Measurements from ENCODE around the gene PAK1IP1. TPM values are rescaled to one million over a fixed set of nuclear protein-coding genes. Genes with fewer than 3 reads are reported as not detected.

Gene PAK1IP1
- total and polyA plus RNA-seq, 10 of the 15 experiments (the other 5 are each of a cell fraction or from before 2014, with no cell fraction given): 26.0 to 98.5 (median 47.8) TPM

DNA sequence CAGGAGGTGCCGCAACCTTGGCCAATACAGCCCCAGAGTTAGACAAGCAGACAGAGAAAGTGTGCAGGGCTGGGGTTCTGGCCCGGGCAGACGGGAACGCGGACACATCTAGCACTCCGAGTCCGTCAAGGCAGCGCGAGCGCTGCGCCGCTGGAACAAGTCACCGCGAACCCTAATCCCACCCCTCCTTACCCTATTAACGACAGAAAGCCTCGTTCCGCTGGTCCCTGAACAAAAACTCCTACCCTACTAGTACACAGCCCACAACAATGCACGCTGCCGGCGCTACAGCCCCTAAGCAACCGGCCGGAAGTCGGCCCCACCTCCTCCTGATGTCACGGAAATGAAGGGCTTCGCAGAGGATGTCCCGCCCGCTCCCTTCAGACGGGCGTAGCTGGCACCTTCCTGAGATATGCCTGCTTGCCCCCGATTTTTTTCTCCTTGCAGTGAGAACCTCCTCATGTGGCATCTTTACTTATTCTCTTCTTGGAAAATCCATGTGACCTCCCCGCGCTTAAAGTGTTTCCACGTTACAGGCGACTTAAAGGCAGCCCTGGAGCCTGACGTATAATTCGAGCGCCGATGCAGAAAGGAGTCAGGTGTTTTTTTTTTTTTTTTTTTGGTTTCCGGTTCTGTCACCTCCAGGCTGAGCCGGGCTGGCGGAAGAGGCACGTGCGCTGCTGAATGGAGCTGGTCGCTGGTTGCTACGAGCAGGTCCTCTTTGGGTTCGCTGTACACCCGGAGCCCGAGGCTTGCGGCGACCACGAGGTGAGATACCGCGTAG is at the start of gene PAK1IP1, which contains the start of gene C6orf52 (continued):
- peak; percentile 98 for TF ChIP-seq NKRF (conservative IDR thresholded peaks at IDR 0.05)
- no peak for TF ChIP-seq EZH2 (IDR thresholded peaks at IDR 0.05; ENCODE audit: borderline replicate concordance, control insufficient read depth, low read depth, low read length)
- no peak for TF ChIP-seq SUPT20H (IDR thresholded peaks at IDR 0.05; ENCODE audit: borderline replicate concordance, control insufficient read depth, low read depth, low read length)
- peak; percentile 50; the same call in 1 of the 2 replicates for TF ChIP-seq MTA2 (IDR thresholded peaks at IDR 0.05; ENCODE audit: low read depth)
- TF ChIP-seq ZNF384 (IDR thresholded peaks at IDR 0.05; ENCODE audit: borderline replicate concordance, low read depth, low read length): peak; percentile 100
- TF ChIP-seq RBBP5 (conservative IDR thresholded peaks at IDR 0.05): no peak
- no peak for TF ChIP-seq ZNF24 (IDR thresholded peaks at IDR 0.05)
- TF ChIP-seq, protein P1, sequence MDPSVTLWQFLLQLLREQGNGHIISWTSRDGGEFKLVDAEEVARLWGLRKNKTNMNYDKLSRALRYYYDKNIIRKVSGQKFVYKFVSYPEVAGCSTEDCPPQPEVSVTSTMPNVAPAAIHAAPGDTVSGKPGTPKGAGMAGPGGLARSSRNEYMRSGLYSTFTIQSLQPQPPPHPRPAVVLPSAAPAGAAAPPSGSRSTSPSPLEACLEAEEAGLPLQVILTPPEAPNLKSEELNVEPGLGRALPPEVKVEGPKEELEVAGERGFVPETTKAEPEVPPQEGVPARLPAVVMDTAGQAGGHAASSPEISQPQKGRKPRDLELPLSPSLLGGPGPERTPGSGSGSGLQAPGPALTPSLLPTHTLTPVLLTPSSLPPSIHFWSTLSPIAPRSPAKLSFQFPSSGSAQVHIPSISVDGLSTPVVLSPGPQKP (IDR thresholded peaks at IDR 0.05; ENCODE audit: low read depth, low read length): 0 out of 2 replicates have a peak, but pooled peaks have one; percentile 64
- peak; percentile 78 for TF ChIP-seq E4F1 (IDR thresholded peaks at IDR 0.05; ENCODE audit: borderline replicate concordance, partially characterized antibody)
- 0 out of 2 replicates have a peak, but pooled peaks have one; percentile 20 for TF ChIP-seq EED (IDR thresholded peaks at IDR 0.05; ENCODE audit: low read depth)
- TF ChIP-seq ZBED1 (IDR thresholded peaks at IDR 0.05; ENCODE audit: borderline replicate concordance): 0 out of 2 replicates have a peak, but pooled peaks have one; percentile 56
- no peak for TF ChIP-seq TCF7 (IDR thresholded peaks at IDR 0.05; ENCODE audit: borderline replicate concordance)
- peak; percentile 35; the same call in 1 of the 2 replicates for TF ChIP-seq JUNB (IDR thresholded peaks at IDR 0.05)
- no peak for TF ChIP-seq NRF1 (conservative IDR thresholded peaks at IDR 0.05; ENCODE audit: low read depth, low read length)
- peak; percentile 91 for TF ChIP-seq ATF7 (IDR thresholded peaks at IDR 0.05; ENCODE audit: low read depth)
- TF ChIP-seq SRF (IDR thresholded peaks at IDR 0.05; ENCODE audit: low read depth in 2 of 2, low read length in 2 of 2): peak in 1 of 2 experiments; percentile 80; a peak in 2 of 4 replicates
- no peak for TF ChIP-seq RAD21 (IDR thresholded peaks at IDR 0.05; ENCODE audit: insufficient read depth, low read depth, low read length)
- peak; percentile 65 for TF ChIP-seq USF2 (IDR thresholded peaks at IDR 0.05; ENCODE audit: borderline replicate concordance, low read depth, low read length)
- TF ChIP-seq HDAC6 (IDR thresholded peaks at IDR 0.05; ENCODE audit: unreplicated experiment): no peak
- 0 out of 2 replicates have a peak, but pooled peaks have one; percentile 13 for TF ChIP-seq BMI1 (IDR thresholded peaks at IDR 0.05; ENCODE audit: borderline replicate concordance)
- TF ChIP-seq RCOR1 (conservative IDR thresholded peaks at IDR 0.05; ENCODE audit: low read depth, low read length): no peak
- TF ChIP-seq ESRRA (IDR thresholded peaks at IDR 0.05; ENCODE audit: low read length): peak; percentile 55; the same call in 1 of the 2 replicates
- peak; percentile 82 for TF ChIP-seq HCFC1 (IDR thresholded peaks at IDR 0.05; ENCODE audit: low read length)
- TF ChIP-seq TARDBP (IDR thresholded peaks at IDR 0.05; ENCODE audit: borderline replicate concordance): peak; percentile 21; the same call in 1 of the 2 replicates
- peak; percentile 50; the same call in 1 of the 2 replicates for TF ChIP-seq SREBF2 (IDR thresholded peaks at IDR 0.05; ENCODE audit: low read length)

Data from GM12878 (cell line).